H1 (cell line): ENCODE data around the gene NR4A1. TPM values are rescaled to one million over a fixed set of nuclear protein-coding genes. Genes with fewer than 3 reads are reported as not detected.

ENCODE experiments used
- CTCF ChIA-PET: fragments of 300-600 bp; sonication (Branson Sonifier 250); formaldehyde crosslinking; loops from one replicate; lab custom pipeline; 2021; ENCODE audit not compliant: partially characterized antibody; lab: Charles Lee
- POLR2A ChIA-PET: fragments of 300-600 bp; sonication (Branson Sonifier 250); formaldehyde crosslinking; loops from one replicate; lab custom pipeline; 2021; ENCODE audit warnings: inconsistent platforms; ENCODE audit not compliant: partially characterized antibody; lab: Charles Lee
- DNase-seq, 2 experiments: peaks; one replicate each; pipeline versions ENCODE4 v3.0.0 to v3.0.0-alpha.2; 2010 to 2022; ENCODE audit warnings: low spot score in 2 of 2, low read depth in 1 of 2, mixed read lengths in 1 of 2
- FAIRE-seq: peaks from 2 replicates; lab custom pipeline; 2011; peaks lifted over from hg19 to GRCh38; lab: Jason Lieb, UNC
- H2AFZ ChIP-seq: 2 replicates; pipeline ENCODE4 v1.8.1; 2012; ENCODE audit warnings: low read length, inconsistent platforms
- H2AK5ac ChIP-seq: 2 replicates; pipeline ENCODE4 v1.6.1; 2013; ENCODE audit warnings: low read depth, low read length
- H2BK120ac ChIP-seq: replicated peaks from 2 replicates; pipeline ENCODE3; 2013; ENCODE audit warnings: low read depth, low read length, inconsistent platforms
- H2BK12ac ChIP-seq: 2 replicates; pipeline ENCODE4 v1.6.1; 2013; ENCODE audit warnings: low read depth, low read length
- H2BK15ac ChIP-seq: 2 replicates; pipeline ENCODE4 v1.6.1; 2013; ENCODE audit warnings: low read length
- H2BK20ac ChIP-seq: 2 replicates; pipeline ENCODE4 v1.6.1; 2013; ENCODE audit warnings: low read length
- H2BK5ac ChIP-seq: 2 replicates; pipeline ENCODE4 v1.6.1; 2013; ENCODE audit warnings: low read depth, low read length
- H3K14ac ChIP-seq: 2 replicates; pipeline ENCODE4 v1.6.1; 2013; ENCODE audit warnings: inconsistent platforms; ENCODE audit not compliant: insufficient read length
- H3K18ac ChIP-seq: 2 replicates; pipeline ENCODE4 v1.6.1; 2013; ENCODE audit warnings: low read length; ENCODE audit errors: extremely low read depth
- H3K23ac ChIP-seq: 2 replicates; pipeline ENCODE4 v1.6.1; 2013; ENCODE audit warnings: inconsistent platforms; ENCODE audit not compliant: insufficient read length
- H3K23me2 ChIP-seq: 2 replicates; pipeline ENCODE4 v1.6.1; 2013; ENCODE audit warnings: low read depth, low read length
- H3K27ac ChIP-seq: 2 replicates; pipeline ENCODE4 v1.6.1; 2011; ENCODE audit warnings: low read depth, low read length, inconsistent platforms
- H3K27me3 ChIP-seq, 4 experiments: replicated peaks in 1 of 4; 1 replicate in 1 of 4; 2 replicates in 3 of 4; pipeline versions ENCODE4 v1.6.1 to v1.8.1; 2011 to 2013; ENCODE audit warnings: low read length in 3 of 4, mild to moderate bottlenecking in 3 of 4, inconsistent platforms in 2 of 4, mixed read lengths in 2 of 4, moderate library complexity in 1 of 4; ENCODE audit not compliant: control insufficient read depth in 3 of 4, insufficient read depth in 3 of 4; ENCODE audit errors: extremely low read depth in 1 of 4
- H3K36me3 ChIP-seq, 4 experiments: 2 replicates each; pipeline versions ENCODE4 v1.6.1 to v1.8.1; 2011 to 2013; ENCODE audit warnings: mild to moderate bottlenecking in 4 of 4, low read length in 3 of 4, moderate library complexity in 2 of 4, control low read depth in 1 of 4, inconsistent platforms in 1 of 4; ENCODE audit not compliant: insufficient read depth in 4 of 4, control insufficient read depth in 2 of 4
- H3K4ac ChIP-seq: replicated peaks from 2 replicates; pipeline ENCODE3; 2013; ENCODE audit warnings: low read length, low read depth, mixed read lengths, inconsistent platforms; ENCODE audit not compliant: insufficient read length
- H3K4me1 ChIP-seq, 4 experiments: replicated peaks in 1 of 4; 1 replicate in 1 of 4; 2 replicates in 3 of 4; pipeline versions ENCODE4 v1.6.1 to v1.8.1; 2011 to 2013; ENCODE audit warnings: low read length in 3 of 4, inconsistent platforms in 2 of 4, mixed read lengths in 1 of 4; ENCODE audit not compliant: insufficient read depth in 4 of 4, control insufficient read depth in 3 of 4
- H3K4me2 ChIP-seq, 2 experiments: 2 replicates each; pipeline versions ENCODE4 v1.6.1 to v1.8.1; 2011 to 2013; ENCODE audit warnings: low read depth in 2 of 2, low read length in 2 of 2, control low read depth in 1 of 2, inconsistent platforms in 1 of 2, mild to moderate bottlenecking in 1 of 2; ENCODE audit not compliant: insufficient read depth in 1 of 2
- H3K4me3 ChIP-seq, 4 experiments: fragments of 200-600, 300-600 bp in 1 of 4; sonication (generic), shearing (Covaris generic), sonication (Bioruptor Twin) in 1 of 4; 2 replicates each; pipeline versions ENCODE4 v1.5.1 to v1.8.1; 2011 to 2016; ENCODE audit warnings: low read length in 4 of 4, low read depth in 3 of 4, control low read depth in 2 of 4, inconsistent platforms in 2 of 4, mild to moderate bottlenecking in 2 of 4, mixed read lengths in 1 of 4, moderate library complexity in 1 of 4; ENCODE audit not compliant: insufficient read depth in 2 of 4; ENCODE audit errors: extremely low read depth in 1 of 4
- H3K56ac ChIP-seq: replicated peaks from 2 replicates; pipeline ENCODE3; 2013; ENCODE audit warnings: low read depth, mild to moderate bottlenecking, mixed read lengths, low read length, inconsistent platforms; ENCODE audit not compliant: insufficient read length
- H3K79me1 ChIP-seq: 2 replicates; pipeline ENCODE4 v1.6.1; 2013; ENCODE audit warnings: low read depth, low read length, control low read depth
- H3K79me2 ChIP-seq, 2 experiments: 2 replicates each; pipeline versions ENCODE4 v1.6.1 to v1.8.1; 2012 to 2013; ENCODE audit warnings: low read length in 2 of 2, mild to moderate bottlenecking in 2 of 2, inconsistent platforms in 1 of 2; ENCODE audit not compliant: insufficient read depth in 2 of 2, control insufficient read depth in 1 of 2
- H3K9ac ChIP-seq, 4 experiments: replicated peaks in 1 of 4; 1 replicate in 1 of 4; 2 replicates in 3 of 4; pipeline versions ENCODE4 v1.6.1 to v1.8.1; 2011 to 2013; ENCODE audit warnings: low read depth in 3 of 4, low read length in 3 of 4, control low read depth in 2 of 4, mild to moderate bottlenecking in 2 of 4, moderate library complexity in 2 of 4, inconsistent platforms in 1 of 4; ENCODE audit errors: extremely low read depth in 1 of 4
- H3K9me3 ChIP-seq, 2 experiments: 2 replicates each; pipeline versions ENCODE4 v1.6.1 to v1.8.1; 2012 to 2013; ENCODE audit warnings: mild to moderate bottlenecking in 2 of 2, moderate library complexity in 2 of 2, control low read depth in 1 of 2, inconsistent platforms in 1 of 2, low read depth in 1 of 2, low read length in 1 of 2, mixed read lengths in 1 of 2; ENCODE audit not compliant: insufficient read depth in 2 of 2
- H4K20me1 ChIP-seq, 2 experiments: replicated peaks in 1 of 2; 2 replicates each; pipeline versions ENCODE3 to v1.8.1; 2011 to 2013; ENCODE audit warnings: inconsistent platforms in 2 of 2, low read length in 2 of 2, mild to moderate bottlenecking in 1 of 2; ENCODE audit not compliant: insufficient read depth in 2 of 2, control insufficient read depth in 1 of 2
- H4K5ac ChIP-seq: 2 replicates; pipeline ENCODE4 v1.6.1; 2013; ENCODE audit warnings: low read length, low read depth, mixed read lengths, inconsistent platforms; ENCODE audit not compliant: insufficient read length
- H4K8ac ChIP-seq: 2 replicates; pipeline ENCODE4 v1.8.0; 2013; ENCODE audit warnings: mild to moderate bottlenecking, moderate library complexity, low read length, inconsistent platforms; ENCODE audit not compliant: insufficient read depth; ENCODE audit errors: extremely low read depth
- H4K91ac ChIP-seq: replicated peaks from 2 replicates; pipeline ENCODE3; 2013; ENCODE audit warnings: low read length, mixed read lengths, inconsistent platforms; ENCODE audit not compliant: insufficient read length
- CEBPB ChIP-seq: IDR thresholded peaks from 2 replicates; pipeline ENCODE4 v1.6.1; 2012; ENCODE audit warnings: low read depth, low read length
- CTBP2 ChIP-seq: IDR thresholded peaks from 2 replicates; pipeline ENCODE4 v1.7.0; 2011; ENCODE audit warnings: borderline replicate concordance, mild to moderate bottlenecking, moderate library complexity, mixed read lengths, low read length; ENCODE audit not compliant: insufficient read depth, insufficient read length
- GTF2F1 ChIP-seq: IDR thresholded peaks from 2 replicates; pipeline ENCODE4 v1.6.1; 2012; ENCODE audit warnings: low read depth, low read length, improper control_type of control experiment, borderline replicate concordance
- MAFK ChIP-seq: IDR thresholded peaks from 2 replicates; pipeline ENCODE4 v1.6.1; 2012; ENCODE audit warnings: low read depth, mild to moderate bottlenecking, improper control_type of control experiment, low read length
- RAD21 ChIP-seq, 2 experiments: IDR thresholded peaks in 1 of 2; conservative IDR thresholded peaks in 1 of 2; 2 replicates each; pipeline ENCODE4 v1.6.1; 2011; ENCODE audit warnings: low read depth in 2 of 2, low read length in 2 of 2, improper control_type of control experiment in 1 of 2, inconsistent platforms in 1 of 2, mild to moderate bottlenecking in 1 of 2, moderate library complexity in 1 of 2
- RNF2 ChIP-seq: fragments of 200-900, 300-1000 bp; sonication (generic); IDR thresholded peaks from 2 replicates; pipeline ENCODE4 v1.7.1; 2016; ENCODE audit warnings: borderline replicate concordance, low read depth, mild to moderate bottlenecking, antibody characterized with exemption, low read length; ENCODE audit not compliant: poor library complexity, severe bottlenecking; ENCODE audit errors: missing control alignments
- SIX5 ChIP-seq: IDR thresholded peaks from 2 replicates; pipeline ENCODE4 v1.6.1; 2011; ENCODE audit warnings: mild to moderate bottlenecking, low read depth, low read length
- SP4 ChIP-seq: IDR thresholded peaks from 2 replicates; pipeline ENCODE4 v1.6.1; 2012; ENCODE audit warnings: low read length, inconsistent platforms
- WGBS, 2 experiments: shearing (Covaris generic) in 1 of 2; methylation state at CpG; one replicate each; pipeline versions ENCODE4 v1.1.6 to v1.1.7; 2013 to 2015; ENCODE audit warnings: low lambda C conversion rate in 2 of 2, mixed read lengths in 2 of 2, inconsistent platforms in 1 of 2, low coverage in 1 of 2, missing lambda C conversion rate in 1 of 2; ENCODE audit not compliant: insufficient replicate concordance in 2 of 2, insufficient coverage in 1 of 2, insufficient read length in 1 of 2; ENCODE audit errors: extremely low coverage in 1 of 2, missing lambda C conversion rate in 1 of 2; 5-methylcytosine and 5-hydroxymethylcytosine counted together
- polyA plus RNA-seq, 7 experiments: library from polyadenylated mRNA; depleted of rRNA in 3 of 7; stranded (reverse) in 5 of 7; unstranded in 2 of 7; fragments of >200 nt in 5 of 7; fragments of 200-250 nt in 2 of 7; gene quantifications; 1 replicate in 5 of 7; 2 replicates in 1 of 7; 4 replicates in 1 of 7; pipeline versions ENCODE4 v1.2.1 to v1.2.3, GENCODE V29; 2011 to 2013; ENCODE audit warnings: missing spikeins in 2 of 7, mixed read lengths in 2 of 7
- total RNA-seq: library from RNA; stranded (reverse); fragmentation: NEBNext Ultra II Directional; extraction: Animal tissue kit (Norgen Biotek cat#: 25700); gene quantifications from 2 replicates; pipeline ENCODE4 v1.2.1, GENCODE V29; 2021
- TF ChIP-seq, protein P1 (sequence below): IDR thresholded peaks from 2 replicates; pipeline ENCODE4 v1.6.1; 2011; ENCODE audit warnings: low read length, improper control_type of control experiment

Gene NR4A1
- total and polyA plus RNA-seq, 2 of the 8 experiments (the other 6 are each of a cell fraction or from before 2014, with no cell fraction given): 18.7 to 23.3 TPM

DNA sequence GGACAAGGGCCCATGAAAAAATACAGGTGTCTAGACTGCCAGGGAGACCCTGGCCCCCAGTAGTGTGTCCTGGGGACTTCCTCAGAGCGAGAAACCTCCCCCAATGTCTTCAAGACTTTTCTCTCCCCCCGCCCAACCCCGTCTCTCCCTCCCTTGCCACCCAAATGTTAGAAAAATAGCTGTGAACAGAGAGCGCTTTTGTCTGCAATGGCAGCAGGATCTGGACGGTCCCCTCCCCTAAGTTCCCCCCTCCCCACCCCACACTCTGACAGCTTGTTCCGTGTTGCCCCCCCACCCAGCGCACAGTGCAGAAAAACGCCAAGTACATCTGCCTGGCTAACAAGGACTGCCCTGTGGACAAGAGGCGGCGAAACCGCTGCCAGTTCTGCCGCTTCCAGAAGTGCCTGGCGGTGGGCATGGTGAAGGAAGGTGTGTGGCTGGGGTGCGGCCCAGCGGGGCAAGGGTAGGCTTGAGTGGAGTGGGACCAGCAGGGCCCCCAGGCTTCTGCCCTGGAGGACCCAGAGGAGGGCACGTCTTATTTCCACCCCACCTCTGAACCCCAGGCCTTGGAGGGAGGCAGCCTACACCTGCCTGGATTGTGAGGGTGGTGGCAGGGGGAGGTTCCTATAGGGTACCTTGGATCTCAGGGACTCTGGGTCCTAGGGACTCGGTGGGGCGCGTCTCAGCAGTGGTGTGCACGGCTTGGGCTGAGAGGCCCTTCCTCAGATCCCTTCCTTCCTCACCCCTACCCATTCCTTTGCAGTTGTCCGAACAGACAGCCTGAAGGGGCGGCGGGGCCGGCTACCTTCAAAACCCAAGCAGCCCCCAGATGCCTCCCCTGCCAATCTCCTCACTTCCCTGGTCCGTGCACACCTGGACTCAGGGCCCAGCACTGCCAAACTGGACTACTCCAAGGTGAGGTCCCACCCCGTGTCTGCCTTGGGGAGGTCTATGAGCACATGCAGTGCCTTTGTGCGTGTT is 4.8 kb downstream of the NR4A1 start:
- Histone ChIP-seq H4K5ac (no peak overlapping the region), H2BK15ac (no peak overlapping the region), H3K36me3 (peaks cover 0 to 9% (median 5%) of the 10 kb centered on the region in 4 experiments; a peak in 4 of 8 replicates), H4K20me1 (peaks cover 2 to 19% of the 10 kb centered on the region in 2 experiments), H2BK20ac (no peak overlapping the region), H3K9ac (no peak overlapping the region), H3K14ac (no peak overlapping the region), H3K4me1 (peaks cover 0 to 10% (median 3%) of the 10 kb centered on the region in 4 experiments; a peak in 5 of 7 replicates), H4K91ac (no peak overlapping the region), H2AK5ac (no peak overlapping the region), H2BK5ac (no peak overlapping the region), H3K56ac (no peak overlapping the region), H3K23ac (no peak overlapping the region), H3K27me3 (peaks cover 0 to 19% (median 13%) of the 10 kb centered on the region in 4 experiments; a peak in 5 of 7 replicates), H3K4me3 (no peak overlapping the region), H3K79me2 (no peaks in the 10 kb centered on the region), H3K27ac (no peak overlapping the region), H2BK12ac (no peak overlapping the region), H2AFZ (no peak overlapping the region), H3K4me2 (no peak overlapping the region), H3K18ac (no peak overlapping the region), H4K8ac (no peak overlapping the region), H3K23me2 (peaks cover 6% of the 10 kb centered on the region; the same call in 1 of the 2 replicates), H3K4ac (no peak overlapping the region), H3K79me1 (no peaks in the 10 kb centered on the region; the same call in 1 of the 2 replicates), H2BK120ac (no peak overlapping the region), H3K9me3 (no peaks in the 10 kb centered on the region)
- FAIRE-seq (no peak), DNase-seq (no peak)
- ChIA-PET CTCF (interaction anchor here (0.9 to 34.1 kb wide), 13 partner anchors 9 to 34 kb away, joined by 3 to 1022 read pairs (median 5); partner anchors contain the start of gene ATG101), POLR2A (interaction anchor here (0.9 to 1.7 kb wide), 5 partner anchors 7 to 17 kb away, joined by 3 to 8 read pairs (median 4); no protein-coding TSS in a partner anchor)
- 83% methylated on average over 22 of the region's 27 CpGs; no CpG with 5 or more reads in 1 of the 2 experiments for WGBS, 2 experiments
- TF ChIP-seq, protein P1, sequence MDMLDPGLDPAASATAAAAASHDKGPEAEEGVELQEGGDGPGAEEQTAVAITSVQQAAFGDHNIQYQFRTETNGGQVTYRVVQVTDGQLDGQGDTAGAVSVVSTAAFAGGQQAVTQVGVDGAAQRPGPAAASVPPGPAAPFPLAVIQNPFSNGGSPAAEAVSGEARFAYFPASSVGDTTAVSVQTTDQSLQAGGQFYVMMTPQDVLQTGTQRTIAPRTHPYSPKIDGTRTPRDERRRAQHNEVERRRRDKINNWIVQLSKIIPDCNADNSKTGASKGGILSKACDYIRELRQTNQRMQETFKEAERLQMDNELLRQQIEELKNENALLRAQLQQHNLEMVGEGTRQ: no peak
- TF ChIP-seq GTF2F1 (no peak), RAD21 (IDR thresholded peaks at IDR 0.05 in 1 of 2, conservative IDR thresholded peaks at IDR 0.05 in 1 of 2; ENCODE audit: low read depth in 2 of 2, low read length in 2 of 2) (no peak), MAFK (no peak), CEBPB (no peak), SIX5 (no peak), SP4 (no peak), CTBP2 (no peak), RNF2 (no peak)
